Endodermal cell (in vitro differentiated cells): ENCODE results near the gene IVNS1ABP. TPM values are rescaled to one million over a fixed set of nuclear protein-coding genes. Genes with fewer than 3 reads are reported as not detected.
A peak's percentile ranks its signal among the peaks of the same experiment; 100 is the strongest.
"Not testable (repeated sequence)": the region's sequence is repeated elsewhere in the genome, so short reads cannot be mapped to it uniquely, and the experiment has no call there.

Experiments used
- DNase-seq: peaks from one replicate; pipeline ENCODE4 v3.0.0-alpha.2; 2017
- H3K27ac ChIP-seq: 2 replicates; pipeline ENCODE4 v1.5.1; 2013; ENCODE audit warnings: mild to moderate bottlenecking, low read depth, low read length, moderate library complexity
- H3K27me3 ChIP-seq: 2 replicates; pipeline ENCODE4 v1.6.1; 2013; ENCODE audit warnings: mild to moderate bottlenecking, low read length, moderate library complexity; ENCODE audit not compliant: insufficient read depth, control insufficient read depth, poor library complexity, severe bottlenecking
- H3K36me3 ChIP-seq: 2 replicates; pipeline ENCODE4 v1.7.0; 2013; ENCODE audit warnings: mild to moderate bottlenecking, low read length, moderate library complexity; ENCODE audit not compliant: control insufficient read depth, insufficient read depth
- H3K4me1 ChIP-seq: one replicate; pipeline ENCODE4 v1.7.0; 2013; ENCODE audit warnings: low read length; ENCODE audit not compliant: control insufficient read depth, insufficient read depth
- H3K4me3 ChIP-seq: 2 replicates; pipeline ENCODE4 v1.5.1; 2013; ENCODE audit warnings: mild to moderate bottlenecking, low read length, moderate library complexity
- H3K9ac ChIP-seq: 2 replicates; pipeline ENCODE4 v1.6.1; 2013; ENCODE audit warnings: mild to moderate bottlenecking, low read length, moderate library complexity; ENCODE audit not compliant: poor library complexity, severe bottlenecking; ENCODE audit errors: extremely low read depth
- H3K9me3 ChIP-seq: 2 replicates; pipeline ENCODE4 v1.6.1; 2013; ENCODE audit warnings: mild to moderate bottlenecking, low read length, moderate library complexity; ENCODE audit not compliant: control insufficient read depth
- H3K27ac Mint-ChIP-seq: 2 replicates; pipeline ENCODE4 v1.8.0; 2020; ENCODE audit warnings: mixed read lengths
- H3K27me3 Mint-ChIP-seq: 2 replicates; pipeline ENCODE4 v1.8.0; 2021; ENCODE audit warnings: mild to moderate bottlenecking, mixed read lengths; ENCODE audit not compliant: insufficient read depth
- H3K36me3 Mint-ChIP-seq: 2 replicates; pipeline ENCODE4 v1.8.0; 2020; ENCODE audit warnings: low read depth, mixed read lengths
- H3K4me1 Mint-ChIP-seq: 2 replicates; pipeline ENCODE4 v1.8.0; 2020; ENCODE audit warnings: mixed read lengths
- H3K4me3 Mint-ChIP-seq: 2 replicates; pipeline ENCODE4 v1.8.0; 2020; ENCODE audit warnings: mild to moderate bottlenecking, moderate library complexity, mixed read lengths
- H3K9me3 Mint-ChIP-seq: 2 replicates; pipeline ENCODE4 v1.8.0; 2020; ENCODE audit warnings: mild to moderate bottlenecking, mixed read lengths
- CTCF ChIP-seq: fragments of 200-600 bp; sonication (generic); conservative IDR thresholded peaks from 2 replicates; pipeline ENCODE4 v1.5.0; 2021; ENCODE audit warnings: antibody characterized with exemption, mild to moderate bottlenecking
- WGBS, 2 experiments: methylation state at CpG; one replicate each; pipeline versions ENCODE4 v1.1.5 to v1.1.7; 2013; ENCODE audit warnings: missing lambda C conversion rate in 2 of 2, mixed read lengths in 1 of 2; ENCODE audit not compliant: insufficient coverage in 1 of 2, insufficient read length in 1 of 2; 5-methylcytosine and 5-hydroxymethylcytosine counted together
- total RNA-seq, 2 donors: library from RNA; stranded (reverse); fragmentation: NEBNext Ultra II Directional in 1 of 2; extraction: Animal tissue kit (Norgen Biotek cat#: 25700) in 1 of 2; gene quantifications; 2 replicates in 1 of 2; 3 replicates in 1 of 2; pipeline ENCODE4 v1.2.1, GENCODE V29; 2021

The IVNS1ABP gene
- total RNA-seq, 2 donors from 2014 or later, result 122 to 163 TPM

- no peak overlapping the region for H3K9ac ChIP-seq
- H3K9me3 ChIP-seq, result no peaks in the 10 kb centered on the region
- Mint-ChIP-seq H3K27me3 (no peaks in the 10 kb centered on the region), H3K9me3 (peaks cover 7% of the 10 kb centered on the region), H3K4me1 (peaks cover 7% of the 10 kb centered on the region), H3K4me3 (no peak overlapping the region), H3K36me3 (peaks cover 2% of the 10 kb centered on the region), H3K27ac (no peak overlapping the region)
- H3K27ac ChIP-seq, result no peak overlapping the region
- no CpG with 5 or more reads among the region's 1 CpG for WGBS, 2 experiments
- no peak overlapping the region for H3K4me3 ChIP-seq
- no peaks in the 10 kb centered on the region for H3K4me1 ChIP-seq
- H3K36me3 ChIP-seq, result no peaks in the 10 kb centered on the region
- H3K27me3 ChIP-seq, result no peaks in the 10 kb centered on the region
- no peak for TF ChIP-seq CTCF
- DNase-seq, result no peak
Observed at GRCh38 chr1:185260611-185261010, 56.4 kb downstream of the IVNS1ABP start.

GRCh38 chr1:185258676-185259075 lies 58.4 kb downstream of the IVNS1ABP start:
- Histone ChIP-seq H3K4me3 (no peak overlapping the region), H3K9me3 (no peaks in the 10 kb centered on the region), H3K27me3 (no peaks in the 10 kb centered on the region), H3K36me3 (no peaks in the 10 kb centered on the region), H3K4me1 (no peaks in the 10 kb centered on the region), H3K9ac (no peak overlapping the region), H3K27ac (no peak overlapping the region)
- DNase-seq, result no peak
- 92 to 100% methylated on average over 1 of the region's 1 CpG for WGBS, 2 experiments
- H3K9me3 Mint-ChIP-seq, result peaks cover 11% of the 10 kb centered on the region
- peaks cover 2% of the 10 kb centered on the region for H3K36me3 Mint-ChIP-seq
- H3K4me1 Mint-ChIP-seq, result peaks cover 5% of the 10 kb centered on the region
- no peak overlapping the region for H3K4me3 Mint-ChIP-seq
- H3K27ac Mint-ChIP-seq, result no peak overlapping the region
- no peaks in the 10 kb centered on the region for H3K27me3 Mint-ChIP-seq
- TF ChIP-seq CTCF, result no peak

GRCh38 chr1:185257950-185258208 lies 59.2 kb downstream of the IVNS1ABP start:
- TF ChIP-seq CTCF, result no peak
- H3K27ac Mint-ChIP-seq, result no peak overlapping the region
- no peaks in the 10 kb centered on the region for H3K27me3 ChIP-seq
- H3K9me3 ChIP-seq, result no peaks in the 10 kb centered on the region
- no peaks in the 10 kb centered on the region for H3K36me3 ChIP-seq
- H3K27me3 Mint-ChIP-seq, result no peaks in the 10 kb centered on the region
- WGBS, 2 experiments, result no CpG with 5 or more reads among the region's 2 CpGs
- no peak for DNase-seq
- H3K9me3 Mint-ChIP-seq, result peaks cover 11% of the 10 kb centered on the region
- H3K4me1 ChIP-seq, result no peaks in the 10 kb centered on the region
- no peak overlapping the region for H3K9ac ChIP-seq
- peaks cover 2% of the 10 kb centered on the region for H3K36me3 Mint-ChIP-seq
- H3K4me1 Mint-ChIP-seq, result no peaks in the 10 kb centered on the region
- H3K27ac ChIP-seq, result no peak overlapping the region
- H3K4me3 ChIP-seq, result no peak overlapping the region
- H3K4me3 Mint-ChIP-seq, result no peak overlapping the region

GRCh38 chr1:185257116-185257949 lies 59.7 kb downstream of the IVNS1ABP start:
- peak overlapping the region; percentile 64 for H3K27ac Mint-ChIP-seq

GRCh38 chr1:185255595-185255994 lies 61.4 kb downstream of the IVNS1ABP start:
- DNase-seq, H3K4me1 Mint-ChIP-seq, H3K4me3 ChIP-seq, H3K27me3 ChIP-seq, H3K27ac ChIP-seq, H3K36me3 Mint-ChIP-seq, H3K36me3 ChIP-seq, H3K9me3 ChIP-seq, H3K27ac Mint-ChIP-seq, H3K27me3 Mint-ChIP-seq, H3K4me1 ChIP-seq, H3K9ac ChIP-seq, H3K4me3 Mint-ChIP-seq: not testable (repeated sequence)
- WGBS, 2 experiments, result 96% methylated on average over 4 of the region's 6 CpGs; no CpG with 5 or more reads in 1 of the 2 experiments
- H3K9me3 Mint-ChIP-seq, result peaks cover 11% of the 10 kb centered on the region

More at GRCh38 chr1:185257116-185257949, 59.7 kb downstream of the IVNS1ABP start:
- DNase-seq, H3K4me3 ChIP-seq, H3K9me3 ChIP-seq, H3K36me3 Mint-ChIP-seq, H3K27me3 ChIP-seq, H3K27ac ChIP-seq, H3K9ac ChIP-seq, H3K36me3 ChIP-seq, H3K4me1 Mint-ChIP-seq, H3K4me1 ChIP-seq, H3K27me3 Mint-ChIP-seq: not testable (repeated sequence)
- 96% methylated on average over 18 of the region's 32 CpGs; no CpG with 5 or more reads in 1 of the 2 experiments for WGBS, 2 experiments
- H3K9me3 Mint-ChIP-seq, result peaks cover 11% of the 10 kb centered on the region
- H3K4me3 Mint-ChIP-seq, result peak overlapping the region; percentile 24
